Lung (tissue), 12 donors: Measurements from ENCODE around the gene LRRTM4. TPM values are rescaled to one million over a fixed set of nuclear protein-coding genes. Genes with fewer than 3 reads are reported as not detected.

Source experiments
- ATAC-seq: fragments of 200-7000 bp; cut with Tn5 transposase; one replicate; pipeline ENCODE4 v1.9.1; 2020; ENCODE audit warnings: moderate number of reproducible peaks; ENCODE audit not compliant: insufficient read depth, low FRiP score
- DNase-seq, 3 donors: peaks; one replicate each; pipeline ENCODE4 v3.0.0-alpha.2; 2013 to 2017
- H3K27ac ChIP-seq, 2 donors: one replicate each; pipeline ENCODE4 v1.5.1; 2013; ENCODE audit warnings: mild to moderate bottlenecking in 2 of 2, moderate library complexity in 2 of 2, control low read depth in 1 of 2, inconsistent platforms in 1 of 2, low read depth in 1 of 2, low read length in 1 of 2
- H3K27me3 ChIP-seq, 3 donors: one replicate each; pipeline ENCODE4 v1.5.1; 2013; ENCODE audit warnings: low read length in 2 of 3; ENCODE audit not compliant: control insufficient read depth in 3 of 3, insufficient read depth in 3 of 3
- H3K36me3 ChIP-seq, 4 donors: one replicate each; pipeline ENCODE4 v1.5.1; 2013; ENCODE audit warnings: low read length in 4 of 4, mild to moderate bottlenecking in 1 of 4, moderate library complexity in 1 of 4; ENCODE audit not compliant: control insufficient read depth in 4 of 4, insufficient read depth in 4 of 4
- H3K4me1 ChIP-seq, 5 donors: one replicate each; pipeline ENCODE4 v1.5.1; 2013; ENCODE audit warnings: low read length in 5 of 5, mild to moderate bottlenecking in 2 of 5, moderate library complexity in 1 of 5; ENCODE audit not compliant: control insufficient read depth in 5 of 5, insufficient read depth in 5 of 5
- H3K4me3 ChIP-seq: one replicate; pipeline ENCODE4 v1.5.1; 2013; ENCODE audit warnings: mild to moderate bottlenecking, control low read depth, moderate library complexity
- H3K9ac ChIP-seq, 2 donors: one replicate each; pipeline ENCODE4 v1.5.1; 2013; ENCODE audit warnings: low read length in 2 of 2, control low read depth in 1 of 2; ENCODE audit not compliant: insufficient read depth in 1 of 2
- H3K9me3 ChIP-seq, 4 donors: one replicate each; pipeline ENCODE4 v1.5.1; 2013; ENCODE audit warnings: low read length in 3 of 4, mild to moderate bottlenecking in 1 of 4, moderate library complexity in 1 of 4; ENCODE audit not compliant: control insufficient read depth in 4 of 4, insufficient read depth in 3 of 4
- WGBS, 2 donors: extraction: QIAGEN DNeasy Blood & Tissue Kit; methylation state at CpG; one replicate each; pipeline ENCODE4 v1.1.7; 2013; 5-methylcytosine and 5-hydroxymethylcytosine counted together
- polyA plus RNA-seq, 2 donors: library from polyadenylated mRNA; stranded (reverse); fragments of 200-250 nt; gene quantifications; one replicate each; pipeline ENCODE4 v1.2.1, GENCODE V29; 2013
- total RNA-seq, 2 donors: library from RNA; depleted of rRNA in 1 of 2; stranded (reverse); fragments of >200 nt in 1 of 2; gene quantifications; one replicate each; pipeline ENCODE4 v1.2.1, GENCODE V29; 2014 to 2021
- TF ChIP-seq, protein P1 (sequence below): IDR thresholded peaks from 2 replicates; pipeline ENCODE4 v1.5.1; 2012; ENCODE audit warnings: mild to moderate bottlenecking; ENCODE audit errors: control extremely low read depth, extremely low read depth
- donor health status: control.
- donor health status: control.
- donor health status: Bipolar disorder and iron deficiency.
- donor health status: healthy.
- donor health status: DM: yes; HTN: yes; CAD: no.

LRRTM4 gene
- total and polyA plus RNA-seq, 4 donors = 0.08 to 9.2 (median 1.2) TPM; not detected in 1

DNA sequence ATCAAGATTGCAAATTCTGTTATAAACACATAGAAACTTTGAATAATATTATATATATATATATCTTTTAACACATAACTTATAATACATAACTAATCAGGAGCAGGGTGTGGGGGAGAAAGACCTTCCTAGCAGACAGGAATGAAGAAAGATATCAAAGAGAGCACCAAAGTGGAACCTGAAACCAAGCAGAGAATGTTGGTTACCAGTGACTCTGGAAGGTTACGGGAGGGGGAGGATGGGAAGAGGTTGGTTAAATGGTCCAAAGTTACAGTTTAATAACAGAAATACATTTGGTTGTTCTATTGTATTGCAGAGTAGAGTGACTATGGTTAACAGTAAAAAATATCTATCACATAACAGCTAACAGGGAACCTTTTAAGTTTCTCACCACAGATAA is 366.7 kb downstream of the LRRTM4 start:
- TF ChIP-seq, protein P1, sequence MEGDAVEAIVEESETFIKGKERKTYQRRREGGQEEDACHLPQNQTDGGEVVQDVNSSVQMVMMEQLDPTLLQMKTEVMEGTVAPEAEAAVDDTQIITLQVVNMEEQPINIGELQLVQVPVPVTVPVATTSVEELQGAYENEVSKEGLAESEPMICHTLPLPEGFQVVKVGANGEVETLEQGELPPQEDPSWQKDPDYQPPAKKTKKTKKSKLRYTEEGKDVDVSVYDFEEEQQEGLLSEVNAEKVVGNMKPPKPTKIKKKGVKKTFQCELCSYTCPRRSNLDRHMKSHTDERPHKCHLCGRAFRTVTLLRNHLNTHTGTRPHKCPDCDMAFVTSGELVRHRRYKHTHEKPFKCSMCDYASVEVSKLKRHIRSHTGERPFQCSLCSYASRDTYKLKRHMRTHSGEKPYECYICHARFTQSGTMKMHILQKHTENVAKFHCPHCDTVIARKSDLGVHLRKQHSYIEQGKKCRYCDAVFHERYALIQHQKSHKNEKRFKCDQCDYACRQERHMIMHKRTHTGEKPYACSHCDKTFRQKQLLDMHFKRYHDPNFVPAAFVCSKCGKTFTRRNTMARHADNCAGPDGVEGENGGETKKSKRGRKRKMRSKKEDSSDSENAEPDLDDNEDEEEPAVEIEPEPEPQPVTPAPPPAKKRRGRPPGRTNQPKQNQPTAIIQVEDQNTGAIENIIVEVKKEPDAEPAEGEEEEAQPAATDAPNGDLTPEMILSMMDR = no peak
- Histone ChIP-seq H3K27me3 (no peaks in the 10 kb centered on the region), H3K4me1 (no peaks in the 10 kb centered on the region), H3K9me3 (peaks cover 0 to 3% (median 0%) of the 10 kb centered on the region in 4 donors), H3K27ac (no peak overlapping the region), H3K4me3 (no peak overlapping the region), H3K36me3 (no peaks in the 10 kb centered on the region), H3K9ac (no peak overlapping the region)
- DNase-seq (no peak), ATAC-seq (no peak)
- WGBS, 2 donors = 77 to 96% methylated on average over 1 of the region's 1 CpG

DNA sequence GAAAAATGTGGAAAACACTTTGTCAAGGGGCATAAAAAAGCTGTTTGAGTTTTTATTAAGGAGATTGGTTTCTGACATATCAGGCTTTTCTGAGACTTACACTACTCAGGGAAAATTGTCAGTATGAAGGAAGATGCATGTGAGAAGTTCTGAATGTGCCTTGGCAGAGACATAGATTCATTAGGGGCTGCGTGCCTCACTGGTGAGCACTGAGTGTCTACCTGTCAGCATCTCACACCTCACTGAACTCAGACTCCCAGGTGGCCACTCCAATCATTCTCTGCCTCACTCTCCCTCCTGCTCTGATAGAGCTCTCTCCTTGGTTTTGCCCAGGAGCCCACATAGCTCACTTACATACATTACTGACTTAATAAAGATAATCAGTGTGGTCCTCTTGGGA is 372.6 kb downstream of the LRRTM4 start:
- H3K36me3 ChIP-seq = no peaks in the 10 kb centered on the region
- 77 to 84% methylated on average over 1 of the region's 1 CpG for WGBS, 2 donors
- no peaks in the 10 kb centered on the region for H3K4me1 ChIP-seq
- H3K9me3 ChIP-seq = peaks cover 0 to 3% (median 1%) of the 10 kb centered on the region in 4 donors
- DNase-seq (no peak), ATAC-seq (no peak)
- H3K27me3 ChIP-seq = no peaks in the 10 kb centered on the region
- H3K4me3 ChIP-seq = no peak overlapping the region
- TF ChIP-seq, protein P1 = no peak
- no peak overlapping the region for H3K9ac ChIP-seq
- no peak overlapping the region for H3K27ac ChIP-seq

DNA sequence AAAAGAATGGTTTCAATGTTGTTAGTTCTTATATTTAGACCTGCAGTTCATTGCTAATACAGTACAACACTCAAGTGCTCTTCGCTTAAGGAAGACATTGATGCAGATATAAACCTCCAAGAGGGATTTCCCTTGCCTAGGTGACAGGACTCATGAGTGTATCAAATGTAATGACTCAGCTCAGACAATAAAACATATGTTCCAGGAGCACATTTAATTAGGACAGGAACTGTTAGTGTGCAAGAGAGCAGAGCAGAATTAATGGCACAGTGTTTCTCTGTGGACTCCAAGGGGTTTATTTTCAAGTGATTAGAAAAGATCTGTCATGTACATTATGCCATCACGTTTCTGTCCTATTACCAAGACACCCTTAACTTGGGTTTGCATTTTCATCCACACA is 375.0 kb downstream of the LRRTM4 start:
- H3K4me1 ChIP-seq = no peaks in the 10 kb centered on the region
- TF ChIP-seq, protein P1 = no peak
- no peak overlapping the region for H3K27ac ChIP-seq
- peaks cover 0 to 3% (median 1%) of the 10 kb centered on the region in 4 donors for H3K9me3 ChIP-seq
- H3K36me3 ChIP-seq = no peaks in the 10 kb centered on the region
- H3K27me3 ChIP-seq = no peaks in the 10 kb centered on the region
- ATAC-seq = no peak
- 78 to 87% methylated on average over 2 of the region's 2 CpGs for WGBS, 2 donors
- no peak overlapping the region for H3K4me3 ChIP-seq
- H3K9ac ChIP-seq = no peak overlapping the region
- no peak for DNase-seq

DNA sequence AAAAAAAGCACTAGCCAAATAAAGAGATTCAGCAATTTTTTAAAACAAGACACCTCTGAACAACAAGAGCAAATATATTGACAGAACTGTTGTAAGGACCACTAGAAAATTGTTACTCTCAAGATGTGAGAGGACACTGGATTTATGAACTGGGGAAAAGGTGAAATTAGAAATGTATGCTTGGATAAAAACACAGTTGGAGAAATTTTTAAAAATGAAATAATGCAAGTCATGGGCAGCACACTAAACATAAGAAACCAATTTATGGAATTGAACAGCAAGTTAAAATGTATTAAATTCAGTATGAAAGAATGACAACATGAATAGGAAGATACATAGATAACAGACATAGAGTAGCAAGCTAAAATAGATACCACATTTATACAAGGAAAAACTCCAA is 377.4 kb downstream of the LRRTM4 start:
- Histone ChIP-seq H3K27ac (no peak overlapping the region), H3K4me1 (no peaks in the 10 kb centered on the region), H3K4me3 (no peak overlapping the region), H3K9ac (no peak overlapping the region), H3K27me3 (no peaks in the 10 kb centered on the region), H3K36me3 (no peaks in the 10 kb centered on the region), H3K9me3 (peaks cover 0 to 2% (median 0%) of the 10 kb centered on the region in 4 donors)
- DNase-seq (no peak), ATAC-seq (no peak)
- TF ChIP-seq, protein P1 = no peak
